Endothelial cell of umbilical vein (primary cell): ENCODE data around the gene FBXW9. TPM values are rescaled to one million over a fixed set of nuclear protein-coding genes. Genes with fewer than 3 reads are reported as not detected.

Experiments
- BruUV-seq: library from RNA; stranded (reverse); fragments of 400-500 nt; replicated peaks from 2 replicates; lab custom pipeline; 2021; lab: Mats Ljungman, UMichigan
- CTCF ChIA-PET: fragments of 300-600, 350-600 bp; sonication (Branson Sonifier 250); formaldehyde crosslinking; loops from one replicate; lab custom pipeline; 2021; ENCODE audit warnings: antibody characterized with exemption, inconsistent platforms; lab: Charles Lee
- POLR2A ChIA-PET: fragments of 300-600, 350-600 bp; sonication (Branson Sonifier 250); formaldehyde crosslinking; loops from one replicate; lab custom pipeline; 2021; ENCODE audit warnings: antibody characterized with exemption, inconsistent platforms; lab: Charles Lee
- DNase-seq: peaks from one replicate; pipeline ENCODE4 v3.0.0-alpha.2; 2011; ENCODE audit warnings: low read depth, low spot score
- FAIRE-seq: peaks from 2 replicates; lab custom pipeline; 2011; peaks lifted over from hg19 to GRCh38; lab: Jason Lieb, UNC
- H2AFZ ChIP-seq: 2 replicates; pipeline ENCODE4 v1.6.0; 2012; ENCODE audit warnings: low read depth, low read length, control low read depth, inconsistent platforms
- H3K27ac ChIP-seq: 2 replicates; pipeline ENCODE4 v1.5.1; 2011; ENCODE audit warnings: low read depth, mild to moderate bottlenecking, control low read depth, low read length, moderate library complexity; ENCODE audit not compliant: insufficient read depth
- H3K27me3 ChIP-seq, 2 experiments: 2 replicates each; pipeline versions ENCODE4 v1.6.0 to v1.6.1; 2011; ENCODE audit warnings: low read length in 2 of 2, mixed read lengths in 1 of 2; ENCODE audit not compliant: control insufficient read depth in 2 of 2, insufficient read depth in 2 of 2
- H3K36me3 ChIP-seq, 2 experiments: 2 replicates in 1 of 2; 3 replicates in 1 of 2; pipeline ENCODE4 v1.5.1; 2011; ENCODE audit warnings: low read length in 2 of 2, mild to moderate bottlenecking in 1 of 2, moderate library complexity in 1 of 2; ENCODE audit not compliant: control insufficient read depth in 2 of 2, insufficient read depth in 2 of 2; ENCODE audit errors: extremely low read depth in 1 of 2
- H3K4me1 ChIP-seq: 3 replicates; pipeline ENCODE4 v1.5.1; 2011; ENCODE audit warnings: mild to moderate bottlenecking, low read length; ENCODE audit not compliant: control insufficient read depth, insufficient read depth; ENCODE audit errors: extremely low read depth
- H3K4me2 ChIP-seq: 2 replicates; pipeline ENCODE4 v1.6.1; 2011; ENCODE audit warnings: low read length, control low read depth, mixed read lengths; ENCODE audit not compliant: insufficient read depth
- H3K4me3 ChIP-seq, 3 experiments: fragments of 200-600 bp in 1 of 3; sonication (generic), shearing (Covaris generic) in 1 of 3; replicated peaks in 1 of 3; 2 replicates each; pipeline ENCODE4 v1.5.1; 2011 to 2016; ENCODE audit warnings: control low read depth in 3 of 3, low read length in 3 of 3, mild to moderate bottlenecking in 2 of 3, inconsistent platforms in 1 of 3, low read depth in 1 of 3, moderate library complexity in 1 of 3; ENCODE audit not compliant: insufficient read depth in 1 of 3
- H3K79me2 ChIP-seq: 2 replicates; pipeline ENCODE4 v1.6.0; 2012; ENCODE audit warnings: low read length, inconsistent platforms; ENCODE audit not compliant: control insufficient read depth, insufficient read depth
- H3K9ac ChIP-seq: replicated peaks from 2 replicates; pipeline ENCODE3; 2011; ENCODE audit warnings: low read length, control low read depth; ENCODE audit not compliant: insufficient read depth; ENCODE audit errors: extremely low read depth
- H3K9me1 ChIP-seq: replicated peaks from 3 replicates; pipeline ENCODE4 v1.6.0; 2011; ENCODE audit warnings: mild to moderate bottlenecking, low read length; ENCODE audit not compliant: control insufficient read depth, insufficient read depth; ENCODE audit errors: extremely low read depth
- H3K9me3 ChIP-seq: replicated peaks from 2 replicates; pipeline ENCODE4 v1.5.1; 2012; ENCODE audit warnings: low read length, inconsistent platforms; ENCODE audit not compliant: control insufficient read depth, insufficient read depth
- H4K20me1 ChIP-seq: replicated peaks from 2 replicates; pipeline ENCODE3; 2011; ENCODE audit warnings: mild to moderate bottlenecking, low read length; ENCODE audit not compliant: control insufficient read depth, insufficient read depth; ENCODE audit errors: extremely low read depth
- EZH2 ChIP-seq: IDR thresholded peaks from 2 replicates; pipeline ENCODE4 v1.6.1; 2012; ENCODE audit warnings: borderline replicate concordance, low read depth, mild to moderate bottlenecking, moderate library complexity, low read length, inconsistent platforms; ENCODE audit not compliant: severe bottlenecking
- FOS ChIP-seq: IDR thresholded peaks from 2 replicates; pipeline ENCODE4 v1.6.1; 2011; ENCODE audit warnings: mild to moderate bottlenecking, low read length, moderate library complexity, borderline replicate concordance; ENCODE audit not compliant: insufficient read depth
- GATA2 ChIP-seq: IDR thresholded peaks from 2 replicates; pipeline ENCODE4 v1.7.0; 2011; ENCODE audit warnings: low read depth, mild to moderate bottlenecking, moderate library complexity, mixed read lengths, low read length; ENCODE audit not compliant: insufficient read length, insufficient read depth
- JUN ChIP-seq: IDR thresholded peaks from 2 replicates; pipeline ENCODE4 v1.6.1; 2011; ENCODE audit warnings: borderline replicate concordance, low read depth; ENCODE audit not compliant: insufficient read length, insufficient read depth
- MYC ChIP-seq: IDR thresholded peaks from one replicate; pipeline ENCODE4 v1.6.1; 2011; ENCODE audit warnings: mild to moderate bottlenecking, low read depth, low read length
- POLR2A ChIP-seq: IDR thresholded peaks from 2 replicates; pipeline ENCODE4 v1.6.1; 2012; ENCODE audit warnings: low read depth, mild to moderate bottlenecking, control low read depth, low read length
- POLR2AphosphoS5 ChIP-seq: IDR thresholded peaks from 2 replicates; pipeline ENCODE4 v1.6.1; 2012; ENCODE audit warnings: low read depth, mild to moderate bottlenecking, control low read depth, low read length, moderate library complexity; ENCODE audit not compliant: insufficient read depth
- dilution Hi-C: fragments of 300-500 bp; cut with MboI; formaldehyde crosslinking; loops from one replicate; pipeline ENCODE4 v1.15.0; 2019; ENCODE audit warnings: low sequenced_read_pairs; ENCODE audit not compliant: extremely low pct_ligation_motif_present
- intact Hi-C: fragments of 100-400 bp; cut with micrococcal nuclease; formaldehyde crosslinking; loops from one replicate; pipeline ENCODE4 v1.10.0; 2022
- polyA plus RNA-seq, 4 experiments: library from polyadenylated mRNA; depleted of rRNA in 3 of 4; stranded (reverse) in 3 of 4; unstranded in 1 of 4; fragments of >200 nt; gene quantifications; 2 replicates each; pipeline versions ENCODE4 v1.2.1 to v1.2.3, GENCODE V29; 2011 to 2012; ENCODE audit warnings: missing spikeins in 1 of 4
- total RNA-seq: library from RNA; stranded (reverse); gene quantifications from 2 replicates; pipeline ENCODE4 v1.2.3, GENCODE V29; 2021
- TF ChIP-seq, protein P1 (sequence below): IDR thresholded peaks from 2 replicates; pipeline ENCODE4 v1.6.1; 2011; ENCODE audit not compliant: insufficient read depth, insufficient read length
- TF ChIP-seq, protein P2 (sequence below), 2 donors: IDR thresholded peaks; 1 replicate in 1 of 2; 2 replicates in 1 of 2; pipeline ENCODE4 v1.5.1; 2011; ENCODE audit warnings: low read length in 2 of 2, mild to moderate bottlenecking in 2 of 2, moderate library complexity in 2 of 2, control low read depth in 1 of 2, inconsistent platforms in 1 of 2, low read depth in 1 of 2; ENCODE audit not compliant: insufficient read depth in 1 of 2; ENCODE audit errors: extremely low read depth in 1 of 2

Gene FBXW9
- total and polyA plus RNA-seq, 2 donors (not counting 3 experiments of a cell fraction or from before 2014, with no cell fraction given), result 12.4 to 19.3 TPM

DNA sequence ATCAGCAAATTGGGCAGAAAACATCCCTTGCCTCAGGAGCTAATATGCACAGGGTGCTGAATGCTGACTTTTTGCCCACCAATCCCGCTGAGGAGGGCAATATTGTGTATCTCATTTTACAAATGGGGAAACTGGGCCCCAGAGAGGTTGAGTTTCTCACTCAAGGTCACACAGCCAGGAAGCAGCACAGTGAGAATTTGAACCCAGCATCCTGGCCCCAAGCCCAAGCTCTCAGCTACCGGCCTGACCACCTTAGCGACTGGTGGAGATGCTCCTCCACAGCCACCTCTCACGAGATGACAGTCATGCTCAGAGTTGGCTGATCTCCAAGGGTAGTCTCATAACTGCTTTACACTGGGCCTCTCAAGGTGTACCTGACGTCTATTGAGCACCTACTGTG, 3.5 kb downstream of the FBXW9 start:
- intact Hi-C loops, result no loop called here
- Histone ChIP-seq H3K4me2 (no peak overlapping the region), H3K9me3 (no peaks in the 10 kb centered on the region), H2AFZ (no peak overlapping the region), H3K27me3 (no peaks in the 10 kb centered on the region), H3K36me3 (peaks cover 0 to 1% of the 10 kb centered on the region in 2 experiments), H3K4me3 (no peak overlapping the region), H3K9ac (no peak overlapping the region), H3K4me1 (peaks cover 15% of the 10 kb centered on the region), H3K9me1 (no peaks in the 10 kb centered on the region), H4K20me1 (no peaks in the 10 kb centered on the region), H3K79me2 (no peaks in the 10 kb centered on the region), H3K27ac (no peak overlapping the region)
- no TSS peak for BruUV-seq
- dilution Hi-C loops, result no loop called here
- no peak for TF ChIP-seq EZH2
- no peak for TF ChIP-seq MYC
- no peak for TF ChIP-seq POLR2AphosphoS5
- no peak for TF ChIP-seq GATA2
- TF ChIP-seq, protein P1, sequence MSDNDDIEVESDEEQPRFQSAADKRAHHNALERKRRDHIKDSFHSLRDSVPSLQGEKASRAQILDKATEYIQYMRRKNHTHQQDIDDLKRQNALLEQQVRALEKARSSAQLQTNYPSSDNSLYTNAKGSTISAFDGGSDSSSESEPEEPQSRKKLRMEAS, result no peak
- no peak for TF ChIP-seq POLR2A
- no peak for TF ChIP-seq JUN
- FAIRE-seq (no peak), DNase-seq (no peak)
- ChIA-PET POLR2A (no interaction called here), CTCF (no interaction called here)

DNA sequence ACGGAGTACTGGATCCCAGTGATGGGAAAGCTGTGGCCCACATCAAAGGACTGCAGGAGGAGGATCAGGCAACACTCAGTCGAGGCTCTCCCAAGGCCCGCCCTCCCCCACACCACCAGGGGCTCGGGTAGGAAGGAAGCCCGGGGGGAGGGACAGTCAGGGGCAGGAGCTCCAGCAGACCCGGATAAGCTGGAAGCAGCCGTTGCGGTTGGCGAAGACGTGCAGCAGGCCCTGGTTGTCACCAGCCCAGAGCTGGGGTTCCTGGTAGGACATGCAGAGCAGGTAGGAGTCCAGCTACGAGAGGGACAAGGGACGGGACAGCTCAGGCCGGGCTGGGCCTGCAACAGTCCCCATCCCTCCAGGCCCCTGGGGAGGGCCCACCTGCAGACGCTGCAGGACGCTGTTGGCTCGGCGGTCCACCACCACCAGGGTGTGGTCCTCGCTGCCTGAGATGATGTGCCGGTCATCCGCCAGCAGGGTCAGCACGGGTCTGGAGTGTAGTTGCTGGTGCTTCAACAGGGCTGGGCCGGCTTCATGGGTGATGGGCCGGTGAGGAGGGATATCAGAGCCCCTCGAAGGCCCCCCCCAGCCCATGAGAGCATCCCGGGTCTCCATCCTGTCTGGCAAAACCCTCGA, 6.7 kb downstream of the FBXW9 start:
- dilution Hi-C loops, result no loop called here

More for the DNA sequence above, 6.7 kb downstream of the FBXW9 start:
- Histone ChIP-seq H3K9me1 (no peaks in the 10 kb centered on the region), H3K4me2 (no peak overlapping the region), H3K79me2 (no peaks in the 10 kb centered on the region), H3K4me3 (no peak overlapping the region), H3K27me3 (no peaks in the 10 kb centered on the region), H3K9ac (no peak overlapping the region), H2AFZ (no peak overlapping the region), H3K36me3 (no peaks in the 10 kb centered on the region), H3K27ac (no peak overlapping the region), H3K9me3 (no peaks in the 10 kb centered on the region), H4K20me1 (no peaks in the 10 kb centered on the region), H3K4me1 (no peaks in the 10 kb centered on the region)
- POLR2A ChIA-PET, result no interaction called here
- TF ChIP-seq EZH2 (no peak), MYC (no peak), JUN (no peak), GATA2 (no peak), POLR2A (no peak), POLR2AphosphoS5 (no peak), FOS (no peak)
- TF ChIP-seq, protein P2, sequence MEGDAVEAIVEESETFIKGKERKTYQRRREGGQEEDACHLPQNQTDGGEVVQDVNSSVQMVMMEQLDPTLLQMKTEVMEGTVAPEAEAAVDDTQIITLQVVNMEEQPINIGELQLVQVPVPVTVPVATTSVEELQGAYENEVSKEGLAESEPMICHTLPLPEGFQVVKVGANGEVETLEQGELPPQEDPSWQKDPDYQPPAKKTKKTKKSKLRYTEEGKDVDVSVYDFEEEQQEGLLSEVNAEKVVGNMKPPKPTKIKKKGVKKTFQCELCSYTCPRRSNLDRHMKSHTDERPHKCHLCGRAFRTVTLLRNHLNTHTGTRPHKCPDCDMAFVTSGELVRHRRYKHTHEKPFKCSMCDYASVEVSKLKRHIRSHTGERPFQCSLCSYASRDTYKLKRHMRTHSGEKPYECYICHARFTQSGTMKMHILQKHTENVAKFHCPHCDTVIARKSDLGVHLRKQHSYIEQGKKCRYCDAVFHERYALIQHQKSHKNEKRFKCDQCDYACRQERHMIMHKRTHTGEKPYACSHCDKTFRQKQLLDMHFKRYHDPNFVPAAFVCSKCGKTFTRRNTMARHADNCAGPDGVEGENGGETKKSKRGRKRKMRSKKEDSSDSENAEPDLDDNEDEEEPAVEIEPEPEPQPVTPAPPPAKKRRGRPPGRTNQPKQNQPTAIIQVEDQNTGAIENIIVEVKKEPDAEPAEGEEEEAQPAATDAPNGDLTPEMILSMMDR (IDR thresholded peaks at IDR 0.05; ENCODE audit: extremely low read depth in 1 of 2, insufficient read depth in 1 of 2, low read depth in 1 of 2, low read length in 2 of 2), result no peak
- TF ChIP-seq, protein P1, result no peak
- DNase-seq, result no peak
- FAIRE-seq, result no peak
- CTCF ChIA-PET, result no interaction called here
- BruUV-seq, result no TSS peak
- intact Hi-C loops, result no loop called here
